ENCODE measurements around the gene UBE2G2.

UBE2G2 gene

GRCh38 chr21:44801468-44802395, at the start of gene UBE2G2:
Gene UBE2G2 (minus strand): TSS chr21:44801820. CDS start chr21:44801748, 72 bp downstream.
- FAIRE-seq: no peak

- no peak for FAIRE-seq
These were observed 49.5 kb upstream of the UBE2G2 start for GRCh38 chr21:44850905-44851657.

- no peak for FAIRE-seq
These were observed 48.7 kb upstream of the UBE2G2 start for GRCh38 chr21:44850208-44850800.

GRCh38 chr21:44849616-44850130, 48.1 kb upstream of the UBE2G2 start:
- no peak for FAIRE-seq

- no peak for FAIRE-seq
These were observed 47.4 kb upstream of the UBE2G2 start for GRCh38 chr21:44848821-44849521.

GRCh38 chr21:44847261-44848056, 45.8 kb upstream of the UBE2G2 start:
- FAIRE-seq: no peak

GRCh38 chr21:44846485-44847260, 45.1 kb upstream of the UBE2G2 start:
- FAIRE-seq: no peak

GRCh38 chr21:44846224-44846484, 44.5 kb upstream of the UBE2G2 start:
- FAIRE-seq: no peak

GRCh38 chr21:44845418-44846223, 44.0 kb upstream of the UBE2G2 start:
- FAIRE-seq: no peak

- no peak for FAIRE-seq
These were observed 42.6 kb upstream of the UBE2G2 start for GRCh38 chr21:44844256-44844655.

- no peak for FAIRE-seq
These were observed 41.3 kb upstream of the UBE2G2 start for GRCh38 chr21:44842721-44843445.

GRCh38 chr21:44842087-44842486, 40.5 kb upstream of the UBE2G2 start:
- no peak for FAIRE-seq

GRCh38 chr21:44840771-44841170, 39.2 kb upstream of the UBE2G2 start:
- no peak for FAIRE-seq

GRCh38 chr21:44838951-44839350, 37.3 kb upstream of the UBE2G2 start:
- FAIRE-seq: no peak

- no peak for FAIRE-seq
These were observed 36.6 kb upstream of the UBE2G2 start for GRCh38 chr21:44838039-44838895.

- no peak for FAIRE-seq
These were observed 35.9 kb upstream of the UBE2G2 start for GRCh38 chr21:44837537-44837936.

- FAIRE-seq: no peak
These were observed 35.2 kb upstream of the UBE2G2 start for GRCh38 chr21:44836666-44837471.

GRCh38 chr21:44836349-44836665, 34.7 kb upstream of the UBE2G2 start:
- no peak for FAIRE-seq
